ENCODE results near the gene RERE.

The RERE gene

GRCh38 chr1:8363767-8364301 lies 453.6 kb downstream of the RERE start:
- peaks cover 8% of the 10 kb centered on the region; the same call in 1 of the 2 replicates for H4K20me1 ChIP-seq (ENCODE audit: low read depth, low read length)

GRCh38 chr1:8363186-8363766 lies 454.2 kb downstream of the RERE start:
- no peak overlapping the region for H3K9ac ChIP-seq (ENCODE audit: low read length)
- H3K36me3 ChIP-seq (ENCODE audit: low read length) = peaks cover 12% of the 10 kb centered on the region; the same call in 1 of the 2 replicates
- peaks cover 30% of the 10 kb centered on the region for H3K79me2 ChIP-seq (ENCODE audit: insufficient read depth, low read length)
- H3K27me3 ChIP-seq (ENCODE audit: low read length) = no peaks in the 10 kb centered on the region
- H3K4me2 ChIP-seq (ENCODE audit: low read depth, low read length, poor library complexity, severe bottlenecking) = no peak overlapping the region
- H3K4me3 ChIP-seq (ENCODE audit: insufficient read depth, low read length, poor library complexity, severe bottlenecking) = no peak overlapping the region
- H4K20me1 ChIP-seq (ENCODE audit: low read depth, low read length) = peaks cover 8% of the 10 kb centered on the region; the same call in 1 of the 2 replicates
- no peaks in the 10 kb centered on the region for H3K9me2 ChIP-seq (replicated peaks; ENCODE audit: insufficient read depth, low read length)
- H2AFZ ChIP-seq (ENCODE audit: low read depth, low read length, severe bottlenecking) = no peak overlapping the region
- H3K9me3 ChIP-seq (ENCODE audit: insufficient read depth, low read length) = no peaks in the 10 kb centered on the region
- TF ChIP-seq EZH2phosphoT487 (conservative IDR thresholded peaks at IDR 0.05; ENCODE audit: low read length) = no peak
- TF ChIP-seq CTCF (IDR thresholded peaks at IDR 0.05; ENCODE audit: insufficient read depth, low read length, poor library complexity, severe bottlenecking) = no peak
- no peaks in the 10 kb centered on the region for H3F3A ChIP-seq (ENCODE audit: insufficient read depth)
- H3K27ac ChIP-seq (ENCODE audit: low read depth, low read length) = no peak overlapping the region

More at GRCh38 chr1:8363767-8364301, 453.6 kb downstream of the RERE start:
- Histone ChIP-seq H3K9me3 (ENCODE audit: insufficient read depth, low read length) (no peaks in the 10 kb centered on the region), H2AFZ (ENCODE audit: low read depth, low read length, severe bottlenecking) (no peak overlapping the region), H3K4me3 (ENCODE audit: insufficient read depth, low read length, poor library complexity, severe bottlenecking) (no peak overlapping the region), H3K79me2 (ENCODE audit: insufficient read depth, low read length) (peaks cover 36% of the 10 kb centered on the region), H3K9me2 (replicated peaks; ENCODE audit: insufficient read depth, low read length) (no peaks in the 10 kb centered on the region), H3K9ac (ENCODE audit: low read length) (no peak overlapping the region), H3K4me2 (ENCODE audit: low read depth, low read length, poor library complexity, severe bottlenecking) (no peak overlapping the region), H3K27me3 (ENCODE audit: low read length) (no peaks in the 10 kb centered on the region), H3K27ac (ENCODE audit: low read depth, low read length) (no peak overlapping the region), H3K36me3 (ENCODE audit: low read length) (peaks cover 12% of the 10 kb centered on the region; the same call in 1 of the 2 replicates), H3F3A (ENCODE audit: insufficient read depth) (no peaks in the 10 kb centered on the region)
- TF ChIP-seq CTCF (IDR thresholded peaks at IDR 0.05; ENCODE audit: insufficient read depth, low read length, poor library complexity, severe bottlenecking) (no peak), EZH2phosphoT487 (conservative IDR thresholded peaks at IDR 0.05; ENCODE audit: low read length) (no peak)

- Histone ChIP-seq H3K27ac (ENCODE audit: low read depth, low read length) (no peak overlapping the region), H3K4me2 (ENCODE audit: low read depth, low read length, poor library complexity, severe bottlenecking) (no peak overlapping the region), H3K9me3 (ENCODE audit: insufficient read depth, low read length) (no peaks in the 10 kb centered on the region), H4K20me1 (ENCODE audit: low read depth, low read length) (peaks cover 7% of the 10 kb centered on the region; the same call in 1 of the 2 replicates), H3K9ac (ENCODE audit: low read length) (no peak overlapping the region), H3K36me3 (ENCODE audit: low read length) (peaks cover 16% of the 10 kb centered on the region; the same call in 1 of the 2 replicates), H3K9me2 (replicated peaks; ENCODE audit: insufficient read depth, low read length) (no peaks in the 10 kb centered on the region), H2AFZ (ENCODE audit: low read depth, low read length, severe bottlenecking) (no peak overlapping the region), H3K79me2 (ENCODE audit: insufficient read depth, low read length) (peaks cover 25% of the 10 kb centered on the region), H3K4me3 (ENCODE audit: insufficient read depth, low read length, poor library complexity, severe bottlenecking) (no peak overlapping the region), H3F3A (ENCODE audit: insufficient read depth) (no peaks in the 10 kb centered on the region), H3K27me3 (ENCODE audit: low read length) (no peaks in the 10 kb centered on the region)
- TF ChIP-seq CTCF (IDR thresholded peaks at IDR 0.05; ENCODE audit: insufficient read depth, low read length, poor library complexity, severe bottlenecking) (no peak), EZH2phosphoT487 (conservative IDR thresholded peaks at IDR 0.05; ENCODE audit: low read length) (no peak)
These were observed 454.7 kb downstream of the RERE start for GRCh38 chr1:8362701-8363101.

Data from SU-DHL-6 (cell line).